Brain microvascular endothelial cell (primary cell): ENCODE data around the gene EEIG2.

ENCODE experiments used
- DNase-seq: peaks from one replicate; pipeline ENCODE4 v3.0.0-alpha.2; 2020
- H3K27ac ChIP-seq: fragments of 250-450 bp; sonication (Bioruptor Pico); 2 replicates; pipeline ENCODE4 v1.5.1; 2020; ENCODE audit warnings: mild to moderate bottlenecking, moderate library complexity
- H3K27me3 ChIP-seq: fragments of 250-450 bp; sonication (Bioruptor Pico); replicated peaks from 2 replicates; pipeline ENCODE4 v1.5.1; 2020; ENCODE audit warnings: mild to moderate bottlenecking
- H3K36me3 ChIP-seq: fragments of 250-450 bp; sonication (Bioruptor Pico); replicated peaks from 2 replicates; pipeline ENCODE4 v1.5.1; 2020; ENCODE audit warnings: mild to moderate bottlenecking
- H3K4me3 ChIP-seq: 2 replicates; pipeline ENCODE4 v1.5.1; 2011; ENCODE audit warnings: low read depth, mild to moderate bottlenecking, control low read depth, low read length, moderate library complexity
- CTCF ChIP-seq: IDR thresholded peaks from 2 replicates; pipeline ENCODE4 v1.5.1; 2011; ENCODE audit warnings: low read depth, mild to moderate bottlenecking, moderate library complexity, low read length, control low read depth, inconsistent platforms; ENCODE audit errors: missing control alignments
- in situ Hi-C: cut with HindIII; loops from 2 replicates; pipeline ENCODE4 v1.10.0; 2017; ENCODE audit warnings: low sequenced_read_pairs, low pct_ligation_motif_present

EEIG2 gene

DNA sequence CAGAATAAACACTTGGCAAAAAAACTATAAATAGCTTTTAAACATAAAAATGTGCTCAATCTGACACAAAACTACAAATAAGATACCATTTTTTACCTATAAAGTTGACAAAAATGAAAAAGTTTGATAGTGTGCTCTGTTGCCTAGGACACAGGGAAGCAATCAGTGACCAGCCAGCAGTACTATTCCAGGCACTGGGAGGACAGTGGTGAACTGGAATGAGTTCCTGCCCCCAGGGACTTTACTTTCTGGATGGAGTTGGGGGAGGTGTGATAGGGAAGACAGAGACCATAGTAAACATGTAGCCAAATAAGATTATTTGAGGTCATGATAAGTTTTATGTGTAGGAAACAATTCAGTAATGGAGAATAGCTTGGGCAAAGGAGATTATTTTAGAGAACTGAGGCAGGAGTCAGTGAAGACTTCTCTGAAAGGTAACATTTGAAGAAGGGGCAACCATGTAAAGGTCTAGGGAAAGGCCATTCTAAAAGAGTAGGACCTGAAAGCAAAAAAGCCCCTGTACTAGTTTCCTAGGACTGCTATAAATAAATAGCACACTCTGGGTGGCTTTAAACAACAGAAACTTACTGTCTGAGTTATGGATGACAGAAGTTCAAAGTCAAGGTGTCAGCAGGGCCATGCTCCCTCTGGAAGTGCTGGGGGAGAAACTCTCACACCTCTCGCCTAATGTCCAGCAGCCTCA, 42.0 kb downstream of the EEIG2 start:
- in situ Hi-C loops: no loop called here

GRCh38 chr1:108605633-108606032, 45.7 kb downstream of the EEIG2 start:
- no peak overlapping the region for H3K4me3 ChIP-seq
- no peak overlapping the region for H3K27ac ChIP-seq
- DNase-seq: no peak
- TF ChIP-seq CTCF: no peak
- H3K27me3 ChIP-seq: no peaks in the 10 kb centered on the region
- in situ Hi-C loops: no loop called here
- H3K36me3 ChIP-seq: no peaks in the 10 kb centered on the region

More for the DNA sequence above, 42.0 kb downstream of the EEIG2 start:
- H3K36me3 ChIP-seq: no peaks in the 10 kb centered on the region
- no peak for TF ChIP-seq CTCF
- no peaks in the 10 kb centered on the region for H3K27me3 ChIP-seq
- H3K27ac ChIP-seq: no peak overlapping the region
- H3K4me3 ChIP-seq: no peak overlapping the region
- no peak for DNase-seq

- in situ Hi-C loops: no loop called here
- H3K36me3 ChIP-seq: no peaks in the 10 kb centered on the region
- no peak for TF ChIP-seq CTCF
Measured at GRCh38 chr1:108606478-108606877, 46.6 kb downstream of the EEIG2 start.

GRCh38 chr1:108609483-108610049, 49.7 kb downstream of the EEIG2 start:
- TF ChIP-seq CTCF: no peak
- Histone ChIP-seq H3K36me3 (no peaks in the 10 kb centered on the region), H3K4me3 (no peak overlapping the region), H3K27me3 (no peaks in the 10 kb centered on the region), H3K27ac (no peak overlapping the region)
- in situ Hi-C loops: no loop called here
- no peak for DNase-seq

More at GRCh38 chr1:108606478-108606877, 46.6 kb downstream of the EEIG2 start:
- Histone ChIP-seq H3K27ac (no peak overlapping the region), H3K4me3 (no peak overlapping the region), H3K27me3 (no peaks in the 10 kb centered on the region)
- no peak for DNase-seq
